ENCODE measurements around the gene HEBP2. TPM values are rescaled to one million over a fixed set of nuclear protein-coding genes. Genes with fewer than 3 reads are reported as not detected.
A peak's percentile ranks its signal among the peaks of the same experiment; 100 is the strongest.
"Not testable (repeated sequence)": the region's sequence is repeated elsewhere in the genome, so short reads cannot be mapped to it uniquely, and the experiment has no call there.

HEBP2 gene, protein sequence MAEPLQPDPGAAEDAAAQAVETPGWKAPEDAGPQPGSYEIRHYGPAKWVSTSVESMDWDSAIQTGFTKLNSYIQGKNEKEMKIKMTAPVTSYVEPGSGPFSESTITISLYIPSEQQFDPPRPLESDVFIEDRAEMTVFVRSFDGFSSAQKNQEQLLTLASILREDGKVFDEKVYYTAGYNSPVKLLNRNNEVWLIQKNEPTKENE
- total RNA-seq (41.7 TPM), polyA plus RNA-seq (ENCODE audit: insufficient read depth in 1 of 8, insufficient read length in 8 of 8, low replicate concordance in 1 of 8) (10 to 100 TPM; 24.9 to 46.3 (median 35.4) TPM)
- long read RNA-seq, donor 1, full-length matches to known transcripts, result 16 of 16 reads
- long read RNA-seq, donor 1, partial matches to known transcripts, result 0 of 16 reads
- long read RNA-seq, donor 1, other reads (novel, unspliced or antisense), result 0 of 16 reads
- long read RNA-seq, donor 2, full-length matches to known transcripts, result 4 of 4 reads
- long read RNA-seq, donor 2, partial matches to known transcripts, result 0 of 4 reads
- long read RNA-seq, donor 2, other reads (novel, unspliced or antisense), result 0 of 4 reads
- long read RNA-seq, donor 3, full-length matches to known transcripts, result 37 of 66 reads
- long read RNA-seq, donor 3, partial matches to known transcripts, result 20 of 66 reads
- long read RNA-seq, donor 3, other reads (novel, unspliced or antisense), result 9 of 66 reads
- long read RNA-seq, donor 4, full-length matches to known transcripts, result 25 of 31 reads
- long read RNA-seq, donor 4, partial matches to known transcripts, result 6 of 31 reads
- long read RNA-seq, donor 4, other reads (novel, unspliced or antisense), result 0 of 31 reads
- long read RNA-seq, donor 5, full-length matches to known transcripts, result 43 of 58 reads
- long read RNA-seq, donor 5, partial matches to known transcripts, result 15 of 58 reads
- long read RNA-seq, donor 5, other reads (novel, unspliced or antisense), result 0 of 58 reads
- long read RNA-seq, donor 6, full-length matches to known transcripts, result 55 of 64 reads
- long read RNA-seq, donor 6, partial matches to known transcripts, result 9 of 64 reads
- long read RNA-seq, donor 6, other reads (novel, unspliced or antisense), result 0 of 64 reads
- long read RNA-seq, donor 7, full-length matches to known transcripts, result 29 of 41 reads
- long read RNA-seq, donor 7, partial matches to known transcripts, result 12 of 41 reads
- long read RNA-seq, donor 7, other reads (novel, unspliced or antisense), result 0 of 41 reads
- long read RNA-seq, donor 8, full-length matches to known transcripts, result 25 of 35 reads
- long read RNA-seq, donor 8, partial matches to known transcripts, result 10 of 35 reads
- long read RNA-seq, donor 8, other reads (novel, unspliced or antisense), result 0 of 35 reads
- long read RNA-seq, donor 9, full-length matches to known transcripts, result 16 of 28 reads
- long read RNA-seq, donor 9, partial matches to known transcripts, result 12 of 28 reads
- long read RNA-seq, donor 9, other reads (novel, unspliced or antisense), result 0 of 28 reads
- long read RNA-seq, donor 10, full-length matches to known transcripts, result 27 of 49 reads
- long read RNA-seq, donor 10, partial matches to known transcripts, result 22 of 49 reads
- long read RNA-seq, donor 10, other reads (novel, unspliced or antisense), result 0 of 49 reads
- long read RNA-seq, donor 11, full-length matches to known transcripts, result 26 of 36 reads
- long read RNA-seq, donor 11, partial matches to known transcripts, result 10 of 36 reads
- long read RNA-seq, donor 11, other reads (novel, unspliced or antisense), result 0 of 36 reads

DNA sequence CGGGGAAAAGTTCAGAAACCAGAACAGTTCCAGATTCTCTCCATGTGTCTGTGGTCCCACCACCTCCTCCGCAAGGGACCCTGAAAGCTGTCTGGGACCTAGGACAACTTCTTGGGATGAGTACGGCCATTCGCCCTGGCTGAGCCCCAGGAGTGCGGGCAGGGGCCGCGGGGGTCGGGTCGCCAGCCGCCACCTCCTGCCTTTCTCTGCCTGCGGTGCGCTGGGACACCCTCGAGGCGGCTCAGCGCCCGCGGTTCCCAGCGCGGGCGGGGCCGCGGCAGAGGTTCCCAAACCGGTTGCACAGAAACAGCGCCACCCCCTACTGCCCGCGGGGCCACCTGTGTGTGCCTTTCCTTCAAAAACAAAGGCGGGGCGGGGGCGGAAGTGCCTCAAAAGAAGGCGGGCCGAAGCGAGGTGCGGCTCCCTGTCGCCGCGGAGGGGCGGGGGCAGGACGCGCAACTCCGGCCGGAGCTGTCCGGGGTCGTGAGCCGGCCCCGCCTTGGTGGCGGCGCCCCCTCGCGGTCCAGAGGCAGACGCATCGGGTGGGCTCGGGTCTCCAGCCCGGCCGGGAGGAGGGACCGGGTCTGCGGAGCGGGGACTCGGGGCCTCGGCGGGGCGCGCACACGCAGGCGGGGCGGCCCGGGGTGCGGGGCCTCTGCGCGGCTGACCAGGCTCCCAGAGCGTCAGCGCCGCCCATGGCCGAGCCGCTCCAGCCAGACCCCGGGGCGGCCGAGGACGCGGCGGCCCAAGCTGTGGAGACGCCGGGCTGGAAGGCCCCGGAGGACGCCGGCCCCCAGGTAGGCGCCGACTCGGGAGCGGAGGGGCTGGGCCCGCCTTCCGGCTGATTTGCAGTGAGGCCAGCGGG, at the start of gene HEBP2:
HEBP2 (plus strand) TSS at position 423 of the 865 bp plus-strand sequence; CDS start at position 696, 273 bp downstream.
- Histone ChIP-seq H3K4me1 (ENCODE audit: control insufficient read depth, insufficient read depth, low read length) (peaks cover 13% of the 10 kb centered on the region), H3K27me3 (ENCODE audit: control insufficient read depth, insufficient read depth, low read length) (no peaks in the 10 kb centered on the region), H3K27ac (ENCODE audit: low read length) (peak within 1 kb of the TSS; percentile 86), H3K9me3 (replicated peaks; ENCODE audit: control insufficient read depth, low read depth, low read length) (no peaks in the 10 kb centered on the region), H3K4me3 (ENCODE audit: low read length) (peak within 1 kb of the TSS; percentile 83), H3K36me3 (ENCODE audit: control insufficient read depth, insufficient read depth, low read length) (peaks cover 26% of the 10 kb centered on the region)
- peak; percentile 94 for DNase-seq
- WGBS (ENCODE audit: insufficient coverage), result under 1% methylated on average over 86 of the region's 92 CpGs

DNA sequence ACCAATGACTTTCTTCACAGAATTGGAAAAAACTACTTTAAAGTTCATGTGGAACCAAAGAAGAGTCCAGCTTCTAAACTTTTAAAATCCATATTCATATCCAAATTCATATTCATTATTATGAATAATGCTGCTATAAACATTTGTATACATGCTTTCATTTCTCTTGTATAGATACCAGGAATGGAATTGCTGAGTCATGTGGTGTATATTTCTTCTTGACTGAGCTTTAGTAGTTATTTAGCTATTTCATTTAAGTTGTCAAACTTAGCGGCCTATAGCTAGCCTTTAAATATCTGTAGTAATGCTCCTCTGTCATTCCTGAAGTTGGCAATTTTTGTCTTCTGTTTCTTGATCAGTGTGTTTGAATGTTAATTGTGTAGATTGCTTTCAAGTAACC, 46.1 kb upstream of the HEBP2 start:
- Histone ChIP-seq H3K4me1 (ENCODE audit: control insufficient read depth, insufficient read depth, low read length) (no peaks in the 10 kb centered on the region), H3K36me3 (ENCODE audit: control insufficient read depth, insufficient read depth, low read length) (no peaks in the 10 kb centered on the region), H3K9me3 (replicated peaks; ENCODE audit: control insufficient read depth, low read depth, low read length) (no peaks in the 10 kb centered on the region), H3K27ac (ENCODE audit: low read length) (no peak overlapping the region), H3K27me3 (ENCODE audit: control insufficient read depth, insufficient read depth, low read length) (no peaks in the 10 kb centered on the region), H3K4me3 (ENCODE audit: low read length) (no peak overlapping the region)
- no peak for DNase-seq
- WGBS (ENCODE audit: insufficient coverage), result no CpG with 5 or more reads among the region's 1 CpG

DNA sequence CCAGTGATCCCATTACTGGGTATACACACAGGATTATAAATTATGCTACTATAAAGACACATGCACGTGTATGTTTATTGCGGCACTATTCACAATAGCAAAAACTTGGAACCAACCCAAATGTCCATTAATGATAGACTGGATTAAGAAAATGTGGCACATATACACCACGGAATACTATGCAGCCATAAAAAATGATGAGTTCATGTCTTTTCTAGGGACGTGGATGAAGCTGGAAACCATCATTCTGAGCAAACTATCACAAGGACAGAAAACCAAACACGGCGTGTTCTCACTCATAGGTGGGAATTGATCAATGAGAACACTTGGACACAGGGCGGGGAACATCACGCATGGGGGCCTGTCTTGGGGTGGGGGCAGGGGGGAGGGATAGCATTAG, 35.3 kb upstream of the HEBP2 start:
- DNase-seq; H3K4me3 ChIP-seq (ENCODE audit: low read length); H3K4me1 ChIP-seq (ENCODE audit: control insufficient read depth, insufficient read depth, low read length); H3K27me3 ChIP-seq (ENCODE audit: control insufficient read depth, insufficient read depth, low read length); H3K27ac ChIP-seq (ENCODE audit: low read length); H3K9me3 ChIP-seq (replicated peaks; ENCODE audit: control insufficient read depth, low read depth, low read length); H3K36me3 ChIP-seq (ENCODE audit: control insufficient read depth, insufficient read depth, low read length): not testable (repeated sequence)
- WGBS (ENCODE audit: insufficient coverage), result no CpG with 5 or more reads among the region's 8 CpGs

DNA sequence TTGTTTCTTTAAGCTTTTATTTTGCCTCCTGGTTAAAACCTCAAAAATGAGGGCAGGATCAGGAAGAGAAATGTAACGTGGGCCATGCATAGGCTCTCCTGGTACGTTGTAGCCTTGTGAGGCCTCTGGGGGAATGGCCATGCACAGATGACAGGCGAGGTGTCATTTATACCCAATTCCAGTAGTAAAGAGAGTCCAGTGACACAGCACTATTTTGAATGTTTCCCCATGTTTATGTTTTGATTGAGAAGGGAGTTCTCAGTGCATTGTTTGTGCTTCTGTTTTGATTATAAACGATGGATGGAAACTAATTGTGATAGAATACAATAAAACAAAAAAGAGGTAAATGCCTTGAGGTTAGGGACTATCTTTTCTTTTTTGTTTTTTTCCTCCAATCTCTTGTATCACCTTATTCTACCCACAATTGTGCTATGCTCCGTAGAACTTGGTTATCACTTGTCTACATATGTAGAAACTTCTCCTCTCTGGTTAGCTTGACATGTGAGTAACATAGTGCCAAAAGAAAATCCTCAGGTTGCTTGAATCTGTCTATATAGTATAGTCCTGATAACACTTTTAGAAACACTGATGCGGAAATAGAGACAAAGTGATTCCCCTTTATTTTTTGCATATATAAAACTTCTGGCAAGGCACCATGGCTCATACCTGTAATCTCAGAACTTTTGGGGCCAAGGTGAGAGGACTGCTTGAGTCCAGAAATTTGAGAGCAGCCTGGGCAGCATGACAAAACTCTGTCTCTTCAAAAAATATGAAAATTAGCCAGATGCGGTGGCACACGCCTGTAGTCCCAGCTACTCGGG, 33.2 kb upstream of the HEBP2 start:
- Histone ChIP-seq H3K27me3 (ENCODE audit: control insufficient read depth, insufficient read depth, low read length) (no peaks in the 10 kb centered on the region), H3K4me3 (ENCODE audit: low read length) (no peak overlapping the region), H3K4me1 (ENCODE audit: control insufficient read depth, insufficient read depth, low read length) (no peaks in the 10 kb centered on the region), H3K36me3 (ENCODE audit: control insufficient read depth, insufficient read depth, low read length) (no peaks in the 10 kb centered on the region), H3K9me3 (replicated peaks; ENCODE audit: control insufficient read depth, low read depth, low read length) (no peaks in the 10 kb centered on the region), H3K27ac (ENCODE audit: low read length) (no peak overlapping the region)
- WGBS (ENCODE audit: insufficient coverage), result 59% methylated on average over 4 of the region's 9 CpGs
- no peak for DNase-seq

DNA sequence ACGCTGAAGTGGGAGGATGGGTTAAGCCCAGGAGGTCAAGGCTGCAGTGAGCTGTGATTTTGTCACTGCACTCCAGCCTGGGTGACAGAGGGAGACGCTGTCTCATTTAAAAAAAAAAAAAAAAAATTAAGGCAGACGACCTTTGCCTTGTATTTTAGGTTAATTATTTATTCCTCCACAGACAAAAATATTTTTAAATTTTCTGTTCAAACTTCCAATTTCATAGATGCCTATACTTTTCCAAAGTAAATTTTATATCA, 32.6 kb upstream of the HEBP2 start:
- no peak for DNase-seq
- no peak overlapping the region for H3K27ac ChIP-seq (ENCODE audit: low read length)
- WGBS (ENCODE audit: insufficient coverage), result no CpG with 5 or more reads among the region's 3 CpGs
- H3K27me3 ChIP-seq (ENCODE audit: control insufficient read depth, insufficient read depth, low read length), result no peaks in the 10 kb centered on the region
- H3K4me1 ChIP-seq (ENCODE audit: control insufficient read depth, insufficient read depth, low read length), result no peaks in the 10 kb centered on the region
- H3K9me3 ChIP-seq (replicated peaks; ENCODE audit: control insufficient read depth, low read depth, low read length), result no peaks in the 10 kb centered on the region
- H3K4me3 ChIP-seq (ENCODE audit: low read length), result no peak overlapping the region
- H3K36me3 ChIP-seq (ENCODE audit: control insufficient read depth, insufficient read depth, low read length), result no peaks in the 10 kb centered on the region

DNA sequence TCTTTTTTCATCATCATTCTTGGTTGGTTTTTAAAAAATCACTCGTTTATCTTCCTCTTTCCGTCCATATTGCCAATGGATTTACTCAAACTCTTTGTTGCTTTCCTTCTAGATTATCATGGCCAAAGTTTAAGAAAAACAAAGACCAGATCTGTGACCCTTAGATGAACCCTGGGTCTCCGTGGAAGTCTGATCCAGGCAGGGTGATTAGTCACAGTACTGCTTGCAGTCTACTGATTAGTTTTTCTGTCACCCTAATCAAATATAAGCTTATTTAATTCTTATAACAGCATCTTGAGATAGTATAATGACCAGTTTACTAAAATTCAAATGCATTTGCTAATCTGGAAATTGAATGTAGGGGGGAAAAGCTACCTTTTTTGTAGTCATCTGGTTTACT, 32.3 kb upstream of the HEBP2 start:
- WGBS (ENCODE audit: insufficient coverage), result no CpG with 5 or more reads among the region's 3 CpGs
- Histone ChIP-seq H3K9me3 (replicated peaks; ENCODE audit: control insufficient read depth, low read depth, low read length) (no peaks in the 10 kb centered on the region), H3K27ac (ENCODE audit: low read length) (no peak overlapping the region), H3K27me3 (ENCODE audit: control insufficient read depth, insufficient read depth, low read length) (no peaks in the 10 kb centered on the region), H3K36me3 (ENCODE audit: control insufficient read depth, insufficient read depth, low read length) (no peaks in the 10 kb centered on the region), H3K4me3 (ENCODE audit: low read length) (no peak overlapping the region), H3K4me1 (ENCODE audit: control insufficient read depth, insufficient read depth, low read length) (no peaks in the 10 kb centered on the region)
- DNase-seq, result no peak

DNA sequence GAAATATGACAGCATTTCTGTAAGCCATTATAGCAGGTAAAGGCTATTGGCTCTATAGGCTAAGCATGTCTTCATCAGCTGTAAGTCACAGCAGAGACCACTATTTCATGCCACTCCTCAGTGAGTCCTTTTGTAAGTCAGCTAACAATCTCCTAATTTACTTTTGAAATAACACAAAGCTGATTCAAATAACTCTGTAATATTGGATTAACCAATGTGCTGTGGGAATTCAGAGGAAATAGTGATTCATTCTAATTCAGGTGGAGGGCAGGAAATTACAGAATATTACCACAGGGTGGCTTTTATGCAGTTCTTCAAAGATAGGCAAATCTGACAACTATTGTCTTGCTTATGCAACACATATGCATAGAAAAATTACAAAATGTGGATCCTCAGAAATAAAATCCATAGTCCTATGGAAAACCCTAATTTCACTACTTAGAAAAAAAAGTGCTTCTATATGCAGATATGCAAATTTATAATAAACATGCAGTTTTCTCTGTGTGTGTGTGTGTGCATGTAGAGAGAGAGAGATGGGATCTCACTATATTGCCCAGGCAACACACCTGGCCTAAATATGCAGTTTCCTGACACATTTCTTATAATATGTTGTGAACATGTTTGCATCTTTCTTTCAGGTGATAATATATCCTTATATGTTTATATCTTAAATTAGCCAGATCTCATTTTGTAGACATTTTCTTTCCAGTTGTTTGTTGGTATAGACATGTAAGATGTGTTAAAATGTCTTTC, 31.1 kb upstream of the HEBP2 start:
- no peak for DNase-seq
- Histone ChIP-seq H3K4me3 (ENCODE audit: low read length) (no peak overlapping the region), H3K4me1 (ENCODE audit: control insufficient read depth, insufficient read depth, low read length) (no peaks in the 10 kb centered on the region), H3K36me3 (ENCODE audit: control insufficient read depth, insufficient read depth, low read length) (no peaks in the 10 kb centered on the region), H3K27me3 (ENCODE audit: control insufficient read depth, insufficient read depth, low read length) (no peaks in the 10 kb centered on the region), H3K27ac (ENCODE audit: low read length) (no peak overlapping the region), H3K9me3 (replicated peaks; ENCODE audit: control insufficient read depth, low read depth, low read length) (no peaks in the 10 kb centered on the region)

DNA sequence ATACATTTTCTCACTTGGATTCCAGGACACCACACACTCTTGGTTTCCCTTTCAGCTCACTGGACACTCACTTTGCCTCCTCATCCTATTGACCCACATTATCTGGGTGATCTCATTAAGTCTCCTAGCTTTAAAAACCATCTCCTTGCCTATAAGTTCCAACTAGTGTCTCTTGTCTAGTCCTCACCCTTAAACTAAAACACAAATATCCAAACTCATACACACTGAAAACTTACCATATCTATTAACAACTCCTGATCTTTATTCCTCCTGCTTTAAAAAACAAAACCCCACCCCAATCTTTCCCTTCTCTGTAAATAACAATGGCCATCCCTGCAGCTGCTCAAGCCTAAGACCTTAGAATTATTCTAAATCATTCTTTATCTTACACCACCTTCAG, 29.8 kb upstream of the HEBP2 start:
- Histone ChIP-seq H3K4me1 (ENCODE audit: control insufficient read depth, insufficient read depth, low read length) (no peaks in the 10 kb centered on the region), H3K9me3 (replicated peaks; ENCODE audit: control insufficient read depth, low read depth, low read length) (no peaks in the 10 kb centered on the region), H3K4me3 (ENCODE audit: low read length) (no peak overlapping the region), H3K27me3 (ENCODE audit: control insufficient read depth, insufficient read depth, low read length) (no peaks in the 10 kb centered on the region), H3K27ac (ENCODE audit: low read length) (no peak overlapping the region), H3K36me3 (ENCODE audit: control insufficient read depth, insufficient read depth, low read length) (no peaks in the 10 kb centered on the region)
- DNase-seq, result no peak
